Fibroblast of lung (primary cell): ENCODE data around the gene TLCD3B.

Experiments
- EZH2 ChIP-seq: IDR thresholded peaks from 2 replicates; pipeline ENCODE4 v1.5.1; 2012; ENCODE audit warnings: low read length, control low read depth, mild to moderate bottlenecking; ENCODE audit errors: missing control alignments
- TF ChIP-seq, protein P1 (sequence below), 2 donors: IDR thresholded peaks in 1 of 2; conservative IDR thresholded peaks in 1 of 2; 1 replicate in 1 of 2; 2 replicates in 1 of 2; pipeline ENCODE4 v1.5.1; 2011 to 2012; ENCODE audit warnings: low read length in 2 of 2, control low read depth in 1 of 2, inconsistent platforms in 1 of 2, low read depth in 1 of 2, mild to moderate bottlenecking in 1 of 2

DNA sequence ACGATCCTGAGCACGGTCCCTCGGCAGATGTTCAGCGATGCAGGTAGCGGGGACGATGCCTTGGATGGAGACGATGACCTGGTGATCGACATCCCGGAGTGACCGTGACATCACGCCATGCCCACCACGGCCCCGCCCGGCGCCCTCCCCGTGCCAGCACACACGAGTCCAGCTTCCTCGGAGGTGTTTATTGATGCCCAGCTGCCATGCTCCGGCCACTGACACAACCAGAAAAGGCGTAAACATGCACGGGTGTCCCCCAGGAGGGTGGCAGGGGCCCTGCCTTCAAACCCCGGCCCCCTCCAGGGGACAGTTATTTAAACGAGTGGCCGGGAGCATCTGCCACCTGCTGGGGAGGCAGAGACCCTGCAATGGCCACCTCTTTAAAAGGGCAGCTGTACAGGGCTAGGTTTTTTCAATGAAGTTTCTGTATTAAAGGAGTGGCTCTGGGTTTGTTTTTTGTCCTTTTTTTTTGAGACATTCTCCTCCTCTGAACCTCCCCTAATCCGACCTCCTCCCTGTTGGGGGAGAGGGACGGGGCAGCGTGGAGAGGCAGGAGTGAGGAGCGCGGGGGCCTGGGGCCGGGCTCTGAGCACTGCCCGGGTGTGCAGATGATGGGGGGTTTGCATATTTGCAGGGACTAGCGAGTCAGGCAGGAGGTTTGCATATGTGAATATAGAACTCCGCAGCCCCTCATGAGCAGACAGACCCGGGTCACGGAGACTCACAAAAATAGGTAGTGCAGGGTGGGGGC lies 25.6 kb downstream of the TLCD3B start:
- no peak for TF ChIP-seq EZH2
- TF ChIP-seq, protein P1, sequence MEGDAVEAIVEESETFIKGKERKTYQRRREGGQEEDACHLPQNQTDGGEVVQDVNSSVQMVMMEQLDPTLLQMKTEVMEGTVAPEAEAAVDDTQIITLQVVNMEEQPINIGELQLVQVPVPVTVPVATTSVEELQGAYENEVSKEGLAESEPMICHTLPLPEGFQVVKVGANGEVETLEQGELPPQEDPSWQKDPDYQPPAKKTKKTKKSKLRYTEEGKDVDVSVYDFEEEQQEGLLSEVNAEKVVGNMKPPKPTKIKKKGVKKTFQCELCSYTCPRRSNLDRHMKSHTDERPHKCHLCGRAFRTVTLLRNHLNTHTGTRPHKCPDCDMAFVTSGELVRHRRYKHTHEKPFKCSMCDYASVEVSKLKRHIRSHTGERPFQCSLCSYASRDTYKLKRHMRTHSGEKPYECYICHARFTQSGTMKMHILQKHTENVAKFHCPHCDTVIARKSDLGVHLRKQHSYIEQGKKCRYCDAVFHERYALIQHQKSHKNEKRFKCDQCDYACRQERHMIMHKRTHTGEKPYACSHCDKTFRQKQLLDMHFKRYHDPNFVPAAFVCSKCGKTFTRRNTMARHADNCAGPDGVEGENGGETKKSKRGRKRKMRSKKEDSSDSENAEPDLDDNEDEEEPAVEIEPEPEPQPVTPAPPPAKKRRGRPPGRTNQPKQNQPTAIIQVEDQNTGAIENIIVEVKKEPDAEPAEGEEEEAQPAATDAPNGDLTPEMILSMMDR (conservative IDR thresholded peaks at IDR 0.05 in 1 of 2, IDR thresholded peaks at IDR 0.05 in 1 of 2; ENCODE audit: low read depth in 1 of 2, low read length in 2 of 2): peak; percentile 77 to 83
